WTC11 (cell line): ENCODE results near the gene ACER1. TPM values are rescaled to one million over a fixed set of nuclear protein-coding genes. Genes with fewer than 3 reads are reported as not detected.

Experiments
- ATAC-seq: fragments of 200-7000 bp; cut with Tn5 transposase; 2 replicates; pipeline ENCODE4 v1.10.0; 2021; ENCODE audit warnings: mild to moderate bottlenecking, moderate library complexity
- CTCF ChIA-PET: fragments of 300-600 bp; sonication (Branson Sonifier 250); formaldehyde crosslinking; loops from one replicate; lab custom pipeline; 2021; ENCODE audit warnings: antibody characterized with exemption; lab: Charles Lee
- POLR2A ChIA-PET: fragments of 350-600 bp; sonication (Branson Sonifier 250); formaldehyde crosslinking; loops from one replicate; lab custom pipeline; 2021; ENCODE audit warnings: antibody characterized with exemption; lab: Charles Lee
- DNase-seq: peaks from one replicate; pipeline ENCODE4 v3.0.0; 2021; ENCODE audit warnings: low spot score
- H3K27ac Mint-ChIP-seq: 2 replicates; pipeline ENCODE4 v1.8.0; 2021; ENCODE audit warnings: mixed read lengths
- H3K27me3 Mint-ChIP-seq: 2 replicates; pipeline ENCODE4 v1.8.0; 2021; ENCODE audit warnings: low read depth, mild to moderate bottlenecking, moderate library complexity, mixed read lengths
- H3K36me3 Mint-ChIP-seq: 2 replicates; pipeline ENCODE4 v1.8.0; 2021; ENCODE audit warnings: mixed read lengths
- H3K4me1 Mint-ChIP-seq: 2 replicates; pipeline ENCODE4 v1.8.0; 2022; ENCODE audit warnings: mixed read lengths
- H3K4me3 Mint-ChIP-seq: 2 replicates; pipeline ENCODE4 v1.8.0; 2021; ENCODE audit warnings: mild to moderate bottlenecking, moderate library complexity, mixed read lengths
- H3K9me3 Mint-ChIP-seq: 2 replicates; pipeline ENCODE4 v1.8.0; 2021; ENCODE audit warnings: mixed read lengths
- ATF1 ChIP-seq: sonication (generic); formaldehyde crosslinking; IDR thresholded peaks from 2 replicates; pipeline ENCODE4 v1.8.1; 2023; ENCODE audit warnings: mild to moderate bottlenecking, moderate library complexity, missing genetic modification reagents
- ATF2 ChIP-seq: sonication (generic); formaldehyde crosslinking; IDR thresholded peaks from 2 replicates; pipeline ENCODE4 v1.8.1; 2022; ENCODE audit warnings: low read depth, missing genetic modification reagents, borderline replicate concordance
- ATF3 ChIP-seq: sonication (generic); formaldehyde crosslinking; conservative IDR thresholded peaks from 2 replicates; pipeline ENCODE4 v1.8.1; 2022; ENCODE audit warnings: mild to moderate bottlenecking, missing genetic modification reagents
- CBFB ChIP-seq: sonication (generic); formaldehyde crosslinking; IDR thresholded peaks from 2 replicates; pipeline ENCODE4 v1.8.1; 2022; ENCODE audit warnings: mild to moderate bottlenecking, low read depth, missing genetic modification reagents
- CDX4 ChIP-seq: fragments of 250-450 bp; sonication (Bioruptor Pico); IDR thresholded peaks from 2 replicates; pipeline ENCODE4 v1.9.0; 2021; ENCODE audit warnings: moderate library complexity, mild to moderate bottlenecking, inconsistent platforms, borderline replicate concordance
- CREM ChIP-seq: sonication (generic); formaldehyde crosslinking; IDR thresholded peaks from 2 replicates; pipeline ENCODE4 v1.8.1; 2022; ENCODE audit warnings: mild to moderate bottlenecking, missing genetic modification reagents, moderate library complexity
- CTCF ChIP-seq: fragments of 200-600 bp; IDR thresholded peaks from 2 replicates; pipeline ENCODE4 v1.8.0; 2022; ENCODE audit warnings: antibody characterized with exemption
- E2F1 ChIP-seq: sonication (generic); formaldehyde crosslinking; IDR thresholded peaks from 2 replicates; pipeline ENCODE4 v1.8.0; 2022; ENCODE audit warnings: mild to moderate bottlenecking, missing genetic modification reagents
- GTF2I ChIP-seq: fragments of 250-450 bp; sonication (Bioruptor Pico); conservative IDR thresholded peaks from 2 replicates; pipeline ENCODE4 v1.4.0; 2021; ENCODE audit warnings: mild to moderate bottlenecking
- IRF2 ChIP-seq: sonication (generic); formaldehyde crosslinking; IDR thresholded peaks from 2 replicates; pipeline ENCODE4 v1.8.0; 2022; ENCODE audit warnings: low read depth, missing genetic modification reagents, borderline replicate concordance
- NR2C2 ChIP-seq: sonication (generic); formaldehyde crosslinking; IDR thresholded peaks from 2 replicates; pipeline ENCODE4 v1.8.0; 2022; ENCODE audit warnings: mild to moderate bottlenecking, missing genetic modification reagents
- ZNF219 ChIP-seq: sonication (generic); formaldehyde crosslinking; IDR thresholded peaks from 2 replicates; pipeline ENCODE4 v1.8.0; 2023; ENCODE audit warnings: missing genetic modification reagents, mild to moderate bottlenecking, borderline replicate concordance
- ZNF423 ChIP-seq: fragments of 250-450 bp; sonication (Bioruptor Pico); IDR thresholded peaks from 2 replicates; pipeline ENCODE4 v2.1.2; 2022; ENCODE audit warnings: mild to moderate bottlenecking, moderate library complexity
- total RNA-seq: library from RNA; stranded (reverse); gene quantifications from 3 replicates; pipeline ENCODE4 v1.2.3, GENCODE V29; 2021
- TF ChIP-seq, protein P1 (sequence below): fragments of 250-450 bp; sonication (Bioruptor Pico); conservative IDR thresholded peaks from 2 replicates; pipeline ENCODE4 v1.9.0; 2021; ENCODE audit warnings: mild to moderate bottlenecking
- TF ChIP-seq, protein P2 (sequence below): fragments of 250-450 bp; sonication (Bioruptor Pico); IDR thresholded peaks from 2 replicates; pipeline ENCODE4 v1.8.0; 2021; ENCODE audit warnings: mild to moderate bottlenecking
- TF ChIP-seq, protein P3 (sequence below): sonication (generic); formaldehyde crosslinking; IDR thresholded peaks from 2 replicates; pipeline ENCODE4 v1.8.1; 2023; ENCODE audit warnings: mild to moderate bottlenecking, missing genetic modification reagents, borderline replicate concordance
- TF ChIP-seq, protein P4 (sequence below): sonication (generic); formaldehyde crosslinking; IDR thresholded peaks from 2 replicates; pipeline ENCODE4 v1.8.0; 2022; ENCODE audit warnings: missing genetic modification reagents
- TF ChIP-seq, protein P5 (sequence below): fragments of 250-450 bp; sonication (Bioruptor Pico); IDR thresholded peaks from 2 replicates; pipeline ENCODE4 v1.9.0; 2021; ENCODE audit warnings: mild to moderate bottlenecking

Gene ACER1
- total RNA-seq, 1 experiment from 2014 or later: not detected

- TF ChIP-seq CTCF (no peak), IRF2 (CRISPR knock-in tag) (no peak), ZNF423 (CRISPR knock-in tag) (no peak), ATF1 (no peak), ZNF219 (CRISPR knock-in tag) (no peak), CBFB (CRISPR knock-in tag) (no peak), ATF2 (CRISPR knock-in tag) (no peak)
- TF ChIP-seq, protein P1, sequence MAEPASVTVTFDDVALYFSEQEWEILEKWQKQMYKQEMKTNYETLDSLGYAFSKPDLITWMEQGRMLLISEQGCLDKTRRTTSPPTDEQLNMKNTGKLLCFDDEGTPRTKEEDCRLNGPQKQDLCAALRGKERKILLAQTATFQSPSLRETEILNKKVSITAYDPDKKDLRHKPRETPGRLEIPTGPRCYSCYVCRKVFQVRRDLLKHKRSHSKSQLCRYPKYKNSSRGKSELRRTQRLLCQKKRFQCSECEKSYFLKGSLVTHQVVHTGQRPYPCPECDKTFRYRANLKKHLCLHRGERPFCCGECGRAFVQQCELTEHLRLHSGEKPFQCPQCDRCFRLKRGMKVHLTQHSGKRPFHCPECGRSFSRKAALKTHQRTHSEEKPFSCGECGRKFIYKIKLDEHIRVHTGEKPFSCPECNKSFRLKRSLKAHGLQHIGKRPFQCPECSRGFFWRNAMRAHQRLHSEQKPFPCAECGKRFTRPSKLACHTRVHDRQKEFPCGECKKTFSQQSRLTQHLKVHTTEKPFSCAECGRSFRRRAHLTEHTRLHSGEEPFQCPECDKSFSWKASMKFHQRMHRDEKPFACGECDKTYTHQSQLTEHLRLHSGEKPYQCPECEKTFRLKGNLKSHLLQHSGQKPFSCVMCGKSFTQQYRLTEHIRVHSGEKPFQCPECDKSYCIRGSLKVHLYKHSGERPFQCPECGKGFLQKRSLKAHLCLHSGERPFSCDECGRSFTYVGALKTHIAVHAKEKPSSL (CRISPR knock-in tag): no peak
- TF ChIP-seq, protein P2, sequence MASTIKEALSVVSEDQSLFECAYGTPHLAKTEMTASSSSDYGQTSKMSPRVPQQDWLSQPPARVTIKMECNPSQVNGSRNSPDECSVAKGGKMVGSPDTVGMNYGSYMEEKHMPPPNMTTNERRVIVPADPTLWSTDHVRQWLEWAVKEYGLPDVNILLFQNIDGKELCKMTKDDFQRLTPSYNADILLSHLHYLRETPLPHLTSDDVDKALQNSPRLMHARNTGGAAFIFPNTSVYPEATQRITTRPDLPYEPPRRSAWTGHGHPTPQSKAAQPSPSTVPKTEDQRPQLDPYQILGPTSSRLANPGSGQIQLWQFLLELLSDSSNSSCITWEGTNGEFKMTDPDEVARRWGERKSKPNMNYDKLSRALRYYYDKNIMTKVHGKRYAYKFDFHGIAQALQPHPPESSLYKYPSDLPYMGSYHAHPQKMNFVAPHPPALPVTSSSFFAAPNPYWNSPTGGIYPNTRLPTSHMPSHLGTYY (CRISPR knock-in tag): no peak
- TF ChIP-seq, protein P3, sequence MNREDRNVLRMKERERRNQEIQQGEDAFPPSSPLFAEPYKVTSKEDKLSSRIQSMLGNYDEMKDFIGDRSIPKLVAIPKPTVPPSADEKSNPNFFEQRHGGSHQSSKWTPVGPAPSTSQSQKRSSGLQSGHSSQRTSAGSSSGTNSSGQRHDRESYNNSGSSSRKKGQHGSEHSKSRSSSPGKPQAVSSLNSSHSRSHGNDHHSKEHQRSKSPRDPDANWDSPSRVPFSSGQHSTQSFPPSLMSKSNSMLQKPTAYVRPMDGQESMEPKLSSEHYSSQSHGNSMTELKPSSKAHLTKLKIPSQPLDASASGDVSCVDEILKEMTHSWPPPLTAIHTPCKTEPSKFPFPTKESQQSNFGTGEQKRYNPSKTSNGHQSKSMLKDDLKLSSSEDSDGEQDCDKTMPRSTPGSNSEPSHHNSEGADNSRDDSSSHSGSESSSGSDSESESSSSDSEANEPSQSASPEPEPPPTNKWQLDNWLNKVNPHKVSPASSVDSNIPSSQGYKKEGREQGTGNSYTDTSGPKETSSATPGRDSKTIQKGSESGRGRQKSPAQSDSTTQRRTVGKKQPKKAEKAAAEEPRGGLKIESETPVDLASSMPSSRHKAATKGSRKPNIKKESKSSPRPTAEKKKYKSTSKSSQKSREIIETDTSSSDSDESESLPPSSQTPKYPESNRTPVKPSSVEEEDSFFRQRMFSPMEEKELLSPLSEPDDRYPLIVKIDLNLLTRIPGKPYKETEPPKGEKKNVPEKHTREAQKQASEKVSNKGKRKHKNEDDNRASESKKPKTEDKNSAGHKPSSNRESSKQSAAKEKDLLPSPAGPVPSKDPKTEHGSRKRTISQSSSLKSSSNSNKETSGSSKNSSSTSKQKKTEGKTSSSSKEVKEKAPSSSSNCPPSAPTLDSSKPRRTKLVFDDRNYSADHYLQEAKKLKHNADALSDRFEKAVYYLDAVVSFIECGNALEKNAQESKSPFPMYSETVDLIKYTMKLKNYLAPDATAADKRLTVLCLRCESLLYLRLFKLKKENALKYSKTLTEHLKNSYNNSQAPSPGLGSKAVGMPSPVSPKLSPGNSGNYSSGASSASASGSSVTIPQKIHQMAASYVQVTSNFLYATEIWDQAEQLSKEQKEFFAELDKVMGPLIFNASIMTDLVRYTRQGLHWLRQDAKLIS (CRISPR knock-in tag): no peak
- TF ChIP-seq, all 79 proteins: peak for 0
These were observed 30.9 kb upstream of the ACER1 start (continued) for GRCh38 chr19:6364353-6364752.

GRCh38 chr19:6362351-6362801 lies 29.0 kb upstream of the ACER1 start:
- Mint-ChIP-seq H3K9me3 (no peaks in the 10 kb centered on the region), H3K36me3 (peaks cover 23% of the 10 kb centered on the region), H3K27me3 (peaks cover 8% of the 10 kb centered on the region; the same call in 1 of the 2 replicates), H3K4me3 (peak overlapping the region; percentile 83), H3K4me1 (peaks cover 5% of the 10 kb centered on the region; the same call in 1 of the 2 replicates), H3K27ac (no peak overlapping the region)
- ChIA-PET POLR2A (interaction anchor here (1.5 kb wide), 1 partner anchor 10 kb away, joined by 11 read pairs; the partner anchor contains the start of gene ALKBH7), CTCF (no interaction called here)
- TF ChIP-seq NR2C2 (CRISPR knock-in tag) (no peak), CDX4 (CRISPR knock-in tag) (no peak), CREM (CRISPR knock-in tag) (no peak), E2F1 (CRISPR knock-in tag) (no peak), GTF2I (no peak), ATF3 (CRISPR knock-in tag) (no peak)
- TF ChIP-seq, protein P4, sequence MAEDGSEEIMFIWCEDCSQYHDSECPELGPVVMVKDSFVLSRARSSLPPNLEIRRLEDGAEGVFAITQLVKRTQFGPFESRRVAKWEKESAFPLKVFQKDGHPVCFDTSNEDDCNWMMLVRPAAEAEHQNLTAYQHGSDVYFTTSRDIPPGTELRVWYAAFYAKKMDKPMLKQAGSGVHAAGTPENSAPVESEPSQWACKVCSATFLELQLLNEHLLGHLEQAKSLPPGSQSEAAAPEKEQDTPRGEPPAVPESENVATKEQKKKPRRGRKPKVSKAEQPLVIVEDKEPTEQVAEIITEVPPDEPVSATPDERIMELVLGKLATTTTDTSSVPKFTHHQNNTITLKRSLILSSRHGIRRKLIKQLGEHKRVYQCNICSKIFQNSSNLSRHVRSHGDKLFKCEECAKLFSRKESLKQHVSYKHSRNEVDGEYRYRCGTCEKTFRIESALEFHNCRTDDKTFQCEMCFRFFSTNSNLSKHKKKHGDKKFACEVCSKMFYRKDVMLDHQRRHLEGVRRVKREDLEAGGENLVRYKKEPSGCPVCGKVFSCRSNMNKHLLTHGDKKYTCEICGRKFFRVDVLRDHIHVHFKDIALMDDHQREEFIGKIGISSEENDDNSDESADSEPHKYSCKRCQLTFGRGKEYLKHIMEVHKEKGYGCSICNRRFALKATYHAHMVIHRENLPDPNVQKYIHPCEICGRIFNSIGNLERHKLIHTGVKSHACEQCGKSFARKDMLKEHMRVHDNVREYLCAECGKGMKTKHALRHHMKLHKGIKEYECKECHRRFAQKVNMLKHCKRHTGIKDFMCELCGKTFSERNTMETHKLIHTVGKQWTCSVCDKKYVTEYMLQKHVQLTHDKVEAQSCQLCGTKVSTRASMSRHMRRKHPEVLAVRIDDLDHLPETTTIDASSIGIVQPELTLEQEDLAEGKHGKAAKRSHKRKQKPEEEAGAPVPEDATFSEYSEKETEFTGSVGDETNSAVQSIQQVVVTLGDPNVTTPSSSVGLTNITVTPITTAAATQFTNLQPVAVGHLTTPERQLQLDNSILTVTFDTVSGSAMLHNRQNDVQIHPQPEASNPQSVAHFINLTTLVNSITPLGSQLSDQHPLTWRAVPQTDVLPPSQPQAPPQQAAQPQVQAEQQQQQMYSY (CRISPR knock-in tag): no peak
- TF ChIP-seq, protein P5, sequence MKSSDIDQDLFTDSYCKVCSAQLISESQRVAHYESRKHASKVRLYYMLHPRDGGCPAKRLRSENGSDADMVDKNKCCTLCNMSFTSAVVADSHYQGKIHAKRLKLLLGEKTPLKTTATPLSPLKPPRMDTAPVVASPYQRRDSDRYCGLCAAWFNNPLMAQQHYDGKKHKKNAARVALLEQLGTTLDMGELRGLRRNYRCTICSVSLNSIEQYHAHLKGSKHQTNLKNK: no peak
- ATAC-seq: no peak
- DNase-seq: no peak
